Neural cell (in vitro differentiated cells): ENCODE measurements around the gene EIF3K. TPM values are rescaled to one million over a fixed set of nuclear protein-coding genes. Genes with fewer than 3 reads are reported as not detected.

Experiments
- H2AFZ ChIP-seq: fragments of 200-600, 300-800 bp; sonication (generic), shearing (Covaris generic); 2 replicates; pipeline ENCODE4 v1.6.0; 2014; ENCODE audit warnings: low read depth, mild to moderate bottlenecking, antibody characterized with exemption, low read length, moderate library complexity
- H3F3A ChIP-seq: fragments of 200-600 bp; shearing (Covaris generic); 2 replicates; pipeline ENCODE4 v1.6.1; 2016; ENCODE audit warnings: mild to moderate bottlenecking, moderate library complexity, mixed read lengths, antibody characterized with exemption, low read length; ENCODE audit not compliant: insufficient read depth, poor library complexity, severe bottlenecking
- H3K27ac ChIP-seq: fragments of 200-600, 300-800 bp; sonication (generic), shearing (Covaris generic); 2 replicates; pipeline ENCODE4 v1.5.1; 2014; ENCODE audit warnings: mild to moderate bottlenecking, low read length, moderate library complexity
- H3K27me3 ChIP-seq: fragments of 300-800, 200-600 bp; sonication (generic), shearing (Covaris generic); 2 replicates; pipeline ENCODE4 v1.6.0; 2014; ENCODE audit warnings: mild to moderate bottlenecking, low read depth, low read length, moderate library complexity; ENCODE audit not compliant: insufficient read depth
- H3K36me3 ChIP-seq: fragments of 300-800, 200-600 bp; sonication (generic), shearing (Covaris generic); 2 replicates; pipeline ENCODE4 v1.5.1; 2014; ENCODE audit warnings: mild to moderate bottlenecking, antibody characterized with exemption, low read length, moderate library complexity; ENCODE audit not compliant: insufficient read depth
- H3K4me2 ChIP-seq: fragments of 300-800, 200-600 bp; sonication (generic), shearing (Covaris generic); 2 replicates; pipeline ENCODE4 v1.6.0; 2014; ENCODE audit warnings: mild to moderate bottlenecking, low read length
- H3K4me3 ChIP-seq: fragments of 300-800, 200-600 bp; sonication (generic), shearing (Covaris generic); 2 replicates; pipeline ENCODE4 v1.5.1; 2014; ENCODE audit warnings: mild to moderate bottlenecking, low read length, moderate library complexity
- H3K79me2 ChIP-seq: fragments of 200-600 bp; shearing (Covaris generic); replicated peaks from 2 replicates; pipeline ENCODE4 v1.6.0; 2014; ENCODE audit warnings: mild to moderate bottlenecking, low read length, moderate library complexity; ENCODE audit not compliant: insufficient read depth
- H3K9ac ChIP-seq: fragments of 300-800, 200-600 bp; sonication (generic), shearing (Covaris generic); 2 replicates; pipeline ENCODE4 v1.6.1; 2016; ENCODE audit warnings: mild to moderate bottlenecking, low read length, mixed read lengths
- H3K9me2 ChIP-seq: fragments of 200-600 bp; shearing (Covaris generic); 2 replicates; pipeline ENCODE4 v1.6.1; 2016; ENCODE audit warnings: mild to moderate bottlenecking, low read length, mixed read lengths; ENCODE audit not compliant: insufficient read depth
- H3K9me3 ChIP-seq: fragments of 200-600, 300-800 bp; sonication (generic), shearing (Covaris generic); 2 replicates; pipeline ENCODE4 v1.6.1; 2016; ENCODE audit warnings: mild to moderate bottlenecking, mixed run types, low read length, moderate library complexity, mixed read lengths
- H4K20me1 ChIP-seq: fragments of 200-600 bp; shearing (Covaris generic); 2 replicates; pipeline ENCODE4 v1.6.1; 2016; ENCODE audit warnings: mild to moderate bottlenecking, mixed run types; ENCODE audit not compliant: insufficient read depth
- EP300 ChIP-seq: fragments of 450-650 bp; conservative IDR thresholded peaks from 2 replicates; pipeline ENCODE4 v1.6.1; 2014; ENCODE audit warnings: antibody characterized with exemption, mild to moderate bottlenecking, moderate library complexity; ENCODE audit not compliant: poor library complexity, severe bottlenecking
- EZH2 ChIP-seq: fragments of 200-600, 300-800 bp; shearing (Covaris generic), sonication (generic); IDR thresholded peaks from 2 replicates; pipeline ENCODE4 v1.6.1; 2014; ENCODE audit warnings: antibody characterized with exemption, low read length, borderline replicate concordance, mild to moderate bottlenecking; ENCODE audit not compliant: insufficient read depth, poor library complexity, severe bottlenecking
- MXI1 ChIP-seq: fragments of 450-650 bp; conservative IDR thresholded peaks from 2 replicates; pipeline ENCODE4 v1.6.1; 2014; ENCODE audit warnings: antibody characterized with exemption, mild to moderate bottlenecking; ENCODE audit not compliant: poor library complexity, severe bottlenecking
- POLR2AphosphoS5 ChIP-seq: IDR thresholded peaks from 2 replicates; pipeline ENCODE4 v1.6.1; 2012
- RAD21 ChIP-seq: fragments of 450-650 bp; conservative IDR thresholded peaks from 2 replicates; pipeline ENCODE4 v1.6.1; 2014; ENCODE audit warnings: antibody characterized with exemption, mild to moderate bottlenecking, moderate library complexity
- SMC3 ChIP-seq: fragments of 450-650 bp; conservative IDR thresholded peaks from 2 replicates; pipeline ENCODE4 v1.6.1; 2014; ENCODE audit warnings: antibody characterized with exemption, mild to moderate bottlenecking, moderate library complexity; ENCODE audit not compliant: poor library complexity
- TAF1 ChIP-seq: IDR thresholded peaks from 2 replicates; pipeline ENCODE4 v1.6.1; 2012; ENCODE audit warnings: low read depth
- polyA plus RNA-seq: library from polyadenylated mRNA; depleted of rRNA; stranded (reverse); fragments of >200 nt; gene quantifications from 2 replicates; pipeline ENCODE4 v1.2.3, GENCODE V29; 2014
- TF ChIP-seq, protein P1 (sequence below): IDR thresholded peaks from 2 replicates; pipeline ENCODE4 v1.6.1; 2012; ENCODE audit warnings: borderline replicate concordance
- TF ChIP-seq, protein P2 (sequence below): fragments of 450-650 bp; IDR thresholded peaks from 2 replicates; pipeline ENCODE4 v1.5.1; 2014; ENCODE audit warnings: antibody characterized with exemption, mild to moderate bottlenecking, moderate library complexity; ENCODE audit not compliant: poor library complexity, severe bottlenecking

Gene EIF3K
- polyA plus RNA-seq, 1 donor from 2014 or later, result 462 TPM

DNA sequence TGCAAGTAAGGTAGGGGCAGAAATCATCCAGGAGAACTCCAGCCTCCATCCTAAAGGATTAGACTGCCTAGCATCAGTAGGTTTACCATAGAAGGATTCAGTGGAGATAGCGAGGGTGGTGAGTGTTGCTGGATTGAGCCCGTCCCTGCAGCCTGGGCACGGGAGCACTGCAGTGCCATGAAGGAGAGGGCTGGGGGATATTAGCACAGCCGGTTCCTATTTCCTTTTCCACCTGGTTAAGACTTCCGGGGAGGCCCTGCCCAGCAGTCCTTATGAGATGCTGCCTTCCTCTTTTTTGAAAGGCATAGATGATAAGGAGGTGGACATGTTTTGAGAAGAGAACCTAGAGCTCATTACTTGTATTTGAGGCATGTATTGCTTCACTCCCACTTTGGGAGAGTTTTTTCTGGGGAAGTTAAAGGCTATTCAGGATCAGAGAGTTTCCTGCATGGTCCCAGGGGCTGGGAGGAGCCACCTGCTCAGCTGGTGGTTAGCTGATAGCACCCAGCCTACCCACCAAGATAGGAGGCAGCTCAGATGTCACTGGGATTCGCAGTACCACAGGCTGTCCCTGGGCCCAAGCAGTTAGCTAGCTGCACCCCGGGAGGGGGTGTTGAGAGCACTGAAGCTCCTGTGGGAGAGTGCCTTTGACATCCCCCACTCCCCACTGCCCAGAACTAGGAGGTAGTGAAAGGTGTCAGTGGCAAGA, 45.7 kb downstream of the EIF3K start:
- no peak overlapping the region for H3K4me3 ChIP-seq
- no peaks in the 10 kb centered on the region for H3F3A ChIP-seq
- H3K9ac ChIP-seq, result no peak overlapping the region
- H3K27me3 ChIP-seq, result no peaks in the 10 kb centered on the region
- H3K27ac ChIP-seq, result no peak overlapping the region
- H2AFZ ChIP-seq, result no peak overlapping the region
- H3K9me2 ChIP-seq, result no peaks in the 10 kb centered on the region
- H3K36me3 ChIP-seq, result no peaks in the 10 kb centered on the region
- no peaks in the 10 kb centered on the region for H4K20me1 ChIP-seq
- H3K79me2 ChIP-seq, result peaks cover 21% of the 10 kb centered on the region
- TF ChIP-seq POLR2AphosphoS5 (no peak), MXI1 (no peak), EZH2 (no peak), TAF1 (no peak), SMC3 (no peak), EP300 (no peak), RAD21 (no peak)
- TF ChIP-seq, protein P1, sequence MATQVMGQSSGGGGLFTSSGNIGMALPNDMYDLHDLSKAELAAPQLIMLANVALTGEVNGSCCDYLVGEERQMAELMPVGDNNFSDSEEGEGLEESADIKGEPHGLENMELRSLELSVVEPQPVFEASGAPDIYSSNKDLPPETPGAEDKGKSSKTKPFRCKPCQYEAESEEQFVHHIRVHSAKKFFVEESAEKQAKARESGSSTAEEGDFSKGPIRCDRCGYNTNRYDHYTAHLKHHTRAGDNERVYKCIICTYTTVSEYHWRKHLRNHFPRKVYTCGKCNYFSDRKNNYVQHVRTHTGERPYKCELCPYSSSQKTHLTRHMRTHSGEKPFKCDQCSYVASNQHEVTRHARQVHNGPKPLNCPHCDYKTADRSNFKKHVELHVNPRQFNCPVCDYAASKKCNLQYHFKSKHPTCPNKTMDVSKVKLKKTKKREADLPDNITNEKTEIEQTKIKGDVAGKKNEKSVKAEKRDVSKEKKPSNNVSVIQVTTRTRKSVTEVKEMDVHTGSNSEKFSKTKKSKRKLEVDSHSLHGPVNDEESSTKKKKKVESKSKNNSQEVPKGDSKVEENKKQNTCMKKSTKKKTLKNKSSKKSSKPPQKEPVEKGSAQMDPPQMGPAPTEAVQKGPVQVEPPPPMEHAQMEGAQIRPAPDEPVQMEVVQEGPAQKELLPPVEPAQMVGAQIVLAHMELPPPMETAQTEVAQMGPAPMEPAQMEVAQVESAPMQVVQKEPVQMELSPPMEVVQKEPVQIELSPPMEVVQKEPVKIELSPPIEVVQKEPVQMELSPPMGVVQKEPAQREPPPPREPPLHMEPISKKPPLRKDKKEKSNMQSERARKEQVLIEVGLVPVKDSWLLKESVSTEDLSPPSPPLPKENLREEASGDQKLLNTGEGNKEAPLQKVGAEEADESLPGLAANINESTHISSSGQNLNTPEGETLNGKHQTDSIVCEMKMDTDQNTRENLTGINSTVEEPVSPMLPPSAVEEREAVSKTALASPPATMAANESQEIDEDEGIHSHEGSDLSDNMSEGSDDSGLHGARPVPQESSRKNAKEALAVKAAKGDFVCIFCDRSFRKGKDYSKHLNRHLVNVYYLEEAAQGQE, result no peak
- TF ChIP-seq, protein P2, sequence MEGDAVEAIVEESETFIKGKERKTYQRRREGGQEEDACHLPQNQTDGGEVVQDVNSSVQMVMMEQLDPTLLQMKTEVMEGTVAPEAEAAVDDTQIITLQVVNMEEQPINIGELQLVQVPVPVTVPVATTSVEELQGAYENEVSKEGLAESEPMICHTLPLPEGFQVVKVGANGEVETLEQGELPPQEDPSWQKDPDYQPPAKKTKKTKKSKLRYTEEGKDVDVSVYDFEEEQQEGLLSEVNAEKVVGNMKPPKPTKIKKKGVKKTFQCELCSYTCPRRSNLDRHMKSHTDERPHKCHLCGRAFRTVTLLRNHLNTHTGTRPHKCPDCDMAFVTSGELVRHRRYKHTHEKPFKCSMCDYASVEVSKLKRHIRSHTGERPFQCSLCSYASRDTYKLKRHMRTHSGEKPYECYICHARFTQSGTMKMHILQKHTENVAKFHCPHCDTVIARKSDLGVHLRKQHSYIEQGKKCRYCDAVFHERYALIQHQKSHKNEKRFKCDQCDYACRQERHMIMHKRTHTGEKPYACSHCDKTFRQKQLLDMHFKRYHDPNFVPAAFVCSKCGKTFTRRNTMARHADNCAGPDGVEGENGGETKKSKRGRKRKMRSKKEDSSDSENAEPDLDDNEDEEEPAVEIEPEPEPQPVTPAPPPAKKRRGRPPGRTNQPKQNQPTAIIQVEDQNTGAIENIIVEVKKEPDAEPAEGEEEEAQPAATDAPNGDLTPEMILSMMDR, result no peak
- H3K4me2 ChIP-seq, result no peak overlapping the region
- no peaks in the 10 kb centered on the region for H3K9me3 ChIP-seq

DNA sequence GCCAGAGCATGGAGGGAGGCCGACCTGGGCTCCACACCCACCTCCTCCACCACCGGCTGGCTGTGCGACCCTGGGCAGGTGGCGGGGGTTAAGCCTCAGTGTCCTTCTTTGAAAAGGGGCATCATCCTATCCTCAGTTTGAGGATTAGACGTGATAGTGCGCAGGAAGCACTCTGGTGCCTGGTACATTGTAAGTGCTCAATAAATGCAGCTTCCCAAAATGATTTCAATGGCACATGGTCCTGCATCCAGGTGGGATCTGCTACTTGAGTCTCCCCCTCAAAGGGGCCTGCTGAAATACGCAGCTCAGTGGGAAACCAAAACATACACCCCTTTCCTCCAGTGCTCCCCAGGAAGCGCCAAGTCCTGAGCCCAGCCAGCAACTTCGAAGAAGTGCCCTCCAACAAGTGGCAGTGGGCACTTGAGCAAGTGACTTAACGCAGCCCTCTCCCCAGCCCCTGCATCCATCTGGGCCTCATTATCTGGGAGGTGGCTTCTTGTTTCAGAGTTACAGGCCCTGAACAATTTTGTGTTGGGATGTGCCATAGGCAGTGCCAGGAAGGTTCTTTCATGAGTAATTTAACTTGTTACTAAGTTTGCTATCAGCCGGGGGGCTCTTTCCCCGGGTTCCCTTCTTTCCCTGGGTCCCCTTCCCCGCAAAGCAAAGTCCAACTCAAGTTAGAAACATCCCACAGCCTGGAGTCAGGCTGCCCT, 46.4 kb downstream of the EIF3K start:
- Histone ChIP-seq H4K20me1 (no peaks in the 10 kb centered on the region), H3K9ac (no peak overlapping the region), H3K4me2 (no peak overlapping the region), H3K9me3 (no peaks in the 10 kb centered on the region), H3K79me2 (peaks cover 25% of the 10 kb centered on the region), H3F3A (no peaks in the 10 kb centered on the region), H2AFZ (no peak overlapping the region), H3K4me3 (no peak overlapping the region), H3K27ac (no peak overlapping the region), H3K27me3 (no peaks in the 10 kb centered on the region), H3K36me3 (no peaks in the 10 kb centered on the region), H3K9me2 (no peaks in the 10 kb centered on the region)
- no peak for TF ChIP-seq RAD21
- TF ChIP-seq TAF1, result no peak
- no peak for TF ChIP-seq EZH2
- no peak for TF ChIP-seq SMC3
- no peak for TF ChIP-seq POLR2AphosphoS5
- TF ChIP-seq, protein P2, result no peak
- no peak for TF ChIP-seq MXI1
- no peak for TF ChIP-seq EP300
- TF ChIP-seq, protein P1, result no peak
